ENCODE measurements around the gene GOLGA6L2.

DNA sequence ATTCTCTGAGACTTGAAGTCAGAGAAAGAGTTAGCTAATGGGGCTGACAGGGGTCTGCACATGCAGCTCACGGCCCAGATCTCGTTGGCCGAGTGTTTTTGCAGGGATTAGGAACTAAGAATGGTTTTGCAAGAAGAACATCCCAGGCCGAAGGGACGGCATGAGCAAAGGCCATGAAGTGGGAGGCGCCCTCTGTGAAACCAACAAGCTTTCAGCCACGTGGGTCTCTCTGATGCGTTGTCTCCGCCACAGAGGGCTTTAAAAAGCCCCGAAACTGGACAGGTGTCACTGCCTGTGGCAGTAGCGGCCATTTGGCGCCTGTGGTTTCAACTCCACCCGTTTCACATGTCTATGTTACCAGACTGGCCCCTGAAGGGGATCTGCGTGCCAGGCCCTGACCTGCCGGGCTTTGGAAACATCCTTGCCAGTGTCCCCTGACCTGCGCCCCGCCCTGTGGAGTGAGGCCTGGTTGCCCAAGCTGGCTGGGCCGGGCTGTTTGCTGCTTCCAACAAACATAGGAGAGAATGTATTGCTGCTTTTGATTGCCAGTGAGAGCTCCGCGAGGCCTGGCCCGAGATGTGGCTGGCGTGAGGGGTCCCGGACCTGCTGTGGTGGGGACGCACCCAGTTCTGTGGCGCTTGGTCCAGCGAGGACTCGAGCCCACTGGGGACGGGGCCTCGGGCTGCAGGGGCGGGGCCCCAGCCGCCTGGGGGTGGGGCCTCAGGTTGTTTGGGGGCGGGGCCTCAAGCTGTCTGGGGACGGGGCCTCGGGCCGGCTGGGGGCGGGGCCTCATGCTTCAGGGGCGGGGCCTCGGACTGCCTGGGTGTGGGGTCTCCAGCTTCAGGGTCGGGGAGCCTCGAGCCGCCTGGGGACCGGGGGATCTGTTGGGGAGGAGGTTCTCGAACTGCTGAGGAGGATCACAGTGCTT lies 30.4 kb downstream of the GOLGA6L2 start:
- TF ChIP-seq POLR2AphosphoS5 (IDR thresholded peaks at IDR 0.05; ENCODE audit: low read depth, low read length) (no peak), NFIC (IDR thresholded peaks at IDR 0.05; ENCODE audit: borderline replicate concordance) (no peak), MXI1 (IDR thresholded peaks at IDR 0.05; ENCODE audit: low read depth, low read length) (no peak), RFX5 (IDR thresholded peaks at IDR 0.05; ENCODE audit: low read length) (no peak)
